PC-9 (cell line): ENCODE results near the gene GAB2. TPM values are rescaled to one million over a fixed set of nuclear protein-coding genes. Genes with fewer than 3 reads are reported as not detected.

ENCODE experiments used
- BruUV-seq: library from RNA; stranded (reverse); fragments of 400-500 nt; replicated peaks from 2 replicates; lab custom pipeline; 2021; lab: Mats Ljungman, UMichigan
- CTCF ChIA-PET: fragments of 300-600 bp; sonication (Branson Sonifier 250); formaldehyde crosslinking; loops from one replicate; lab custom pipeline; 2022; ENCODE audit warnings: antibody characterized with exemption; lab: Charles Lee
- POLR2A ChIA-PET: fragments of 300-600 bp; sonication (Branson Sonifier 250); formaldehyde crosslinking; loops from one replicate; lab custom pipeline; 2022; ENCODE audit warnings: antibody characterized with exemption; ENCODE audit not compliant: unreplicated experiment; lab: Charles Lee
- DNase-seq, 2 experiments: peaks; one replicate each; pipeline versions ENCODE4 v3.0.0 to v3.0.0-alpha.2; 2015 to 2022; ENCODE audit warnings: mixed read lengths in 1 of 2
- H2AFZ ChIP-seq: fragments of 200-600 bp; sonication (generic); 2 replicates; pipeline ENCODE4 v1.8.1; 2017; ENCODE audit warnings: antibody characterized with exemption
- H3F3A ChIP-seq: fragments of 200-600 bp; sonication (generic); 2 replicates; pipeline ENCODE4 v1.8.1; 2017; ENCODE audit warnings: antibody characterized with exemption, mild to moderate bottlenecking, low read depth; ENCODE audit not compliant: insufficient read depth
- H3K27ac ChIP-seq: fragments of 200-600 bp; sonication (generic); 2 replicates; pipeline ENCODE4 v1.6.1; 2016; ENCODE audit warnings: mixed run types
- H3K27me3 ChIP-seq: fragments of 200-600 bp; sonication (generic); 2 replicates; pipeline ENCODE4 v1.6.1; 2016; ENCODE audit warnings: low read depth, mixed run types; ENCODE audit not compliant: insufficient read depth
- H3K36me3 ChIP-seq: fragments of 200-600 bp; sonication (generic); 2 replicates; pipeline ENCODE4 v1.6.1; 2016; ENCODE audit warnings: low read depth, mixed run types
- H3K4me1 ChIP-seq: fragments of 200-600 bp; sonication (generic); replicated peaks from 2 replicates; pipeline ENCODE4 v1.6.1; 2016; ENCODE audit warnings: mixed run types; ENCODE audit not compliant: insufficient read depth
- H3K4me2 ChIP-seq: fragments of 200-600 bp; sonication (generic); 2 replicates; pipeline ENCODE4 v1.6.1; 2017; ENCODE audit warnings: mixed run types
- H3K4me3 ChIP-seq: fragments of 200-600 bp; sonication (generic); 2 replicates; pipeline ENCODE4 v1.6.1; 2016; ENCODE audit warnings: mixed run types
- H3K79me2 ChIP-seq: fragments of 200-600 bp; sonication (generic); 2 replicates; pipeline ENCODE4 v1.6.1; 2017; ENCODE audit warnings: low read depth, mixed run types
- H3K9me2 ChIP-seq: fragments of 200-600 bp; sonication (generic); 2 replicates; pipeline ENCODE4 v1.8.1; 2017; ENCODE audit warnings: mild to moderate bottlenecking; ENCODE audit not compliant: insufficient read depth
- H3K9me3 ChIP-seq: fragments of 200-600 bp; sonication (generic); 2 replicates; pipeline ENCODE4 v1.8.1; 2016; ENCODE audit warnings: low read depth; ENCODE audit not compliant: insufficient read depth
- H4K20me1 ChIP-seq: fragments of 200-600 bp; sonication (generic); 2 replicates; pipeline ENCODE4 v1.8.1; 2017; ENCODE audit not compliant: insufficient read depth
- CTCF ChIP-seq: fragments of 200-600 bp; sonication (generic); conservative IDR thresholded peaks from 2 replicates; pipeline ENCODE4 v1.6.1; 2017; ENCODE audit warnings: mixed run types, antibody characterized with exemption, mild to moderate bottlenecking, moderate library complexity
- EZH2 ChIP-seq: fragments of 200-600 bp; sonication (generic); IDR thresholded peaks from 2 replicates; pipeline ENCODE4 v1.8.0; 2017; ENCODE audit warnings: antibody characterized with exemption, low read depth
- intact Hi-C: fragments of 100-400 bp; cut with micrococcal nuclease; formaldehyde crosslinking; loops from one replicate; pipeline ENCODE4 v1.10.0; 2022; ENCODE audit not compliant: unreplicated experiment
- total RNA-seq: library from RNA; stranded (reverse); gene quantifications from 2 replicates; pipeline ENCODE4 v1.2.3, GENCODE V29; 2021

The GAB2 gene
- total RNA-seq, 1 experiment from 2014 or later: 17.5 TPM

GRCh38 chr11:78446210-78446609, 28.6 kb upstream of the GAB2 start:
- Histone ChIP-seq H3K27me3 (no peaks in the 10 kb centered on the region), H4K20me1 (no peaks in the 10 kb centered on the region), H2AFZ (no peak overlapping the region), H3K9me2 (no peaks in the 10 kb centered on the region), H3K36me3 (no peaks in the 10 kb centered on the region), H3K79me2 (no peaks in the 10 kb centered on the region), H3K9me3 (no peaks in the 10 kb centered on the region), H3K27ac (no peak overlapping the region), H3K4me2 (no peak overlapping the region), H3F3A (peaks cover 7% of the 10 kb centered on the region), H3K4me3 (no peak overlapping the region), H3K4me1 (0 out of 2 replicates have a peak, but pooled peaks cover 8% of the 10 kb centered on the region)
- TF ChIP-seq EZH2: no peak
- TF ChIP-seq CTCF: no peak
- DNase-seq: no peak
- no TSS peak for BruUV-seq
- CTCF ChIA-PET: no interaction called here
- POLR2A ChIA-PET: interaction anchor here (0.8 kb wide), 1 partner anchor 11 kb away, joined by 7 read pairs; no protein-coding TSS in a partner anchor
- intact Hi-C loops: no loop called here

GRCh38 chr11:78444726-78445125, 27.1 kb upstream of the GAB2 start:
- intact Hi-C loops: no loop called here
- Histone ChIP-seq H3K9me3 (no peaks in the 10 kb centered on the region), H3K9me2 (no peaks in the 10 kb centered on the region), H3K4me1 (0 out of 2 replicates have a peak, but pooled peaks cover 8% of the 10 kb centered on the region), H3K27ac (no peak overlapping the region), H3F3A (peaks cover 7% of the 10 kb centered on the region), H2AFZ (no peak overlapping the region), H3K27me3 (no peaks in the 10 kb centered on the region), H3K79me2 (no peaks in the 10 kb centered on the region), H3K4me3 (no peak overlapping the region), H4K20me1 (no peaks in the 10 kb centered on the region), H3K36me3 (no peaks in the 10 kb centered on the region), H3K4me2 (no peak overlapping the region)
- ChIA-PET CTCF (no interaction called here), POLR2A (no interaction called here)
- DNase-seq: no peak
- no peak for TF ChIP-seq CTCF
- TF ChIP-seq EZH2: no peak
- no TSS peak for BruUV-seq

GRCh38 chr11:78441956-78442355, 24.3 kb upstream of the GAB2 start:
- no peak overlapping the region for H3K27ac ChIP-seq
- no peaks in the 10 kb centered on the region for H3K9me3 ChIP-seq
- no peaks in the 10 kb centered on the region for H3K27me3 ChIP-seq
- POLR2A ChIA-PET: no interaction called here
- DNase-seq: no peak
- no peaks in the 10 kb centered on the region for H3K9me2 ChIP-seq
- CTCF ChIA-PET: no interaction called here
- H3F3A ChIP-seq: peaks cover 3% of the 10 kb centered on the region
- H3K4me2 ChIP-seq: no peak overlapping the region
- H4K20me1 ChIP-seq: no peaks in the 10 kb centered on the region
- BruUV-seq: no TSS peak
- TF ChIP-seq CTCF (no peak), EZH2 (no peak)
- H3K36me3 ChIP-seq: no peaks in the 10 kb centered on the region
- intact Hi-C loops: no loop called here
- no peaks in the 10 kb centered on the region for H3K79me2 ChIP-seq
- H3K4me1 ChIP-seq: 0 out of 2 replicates have a peak, but pooled peaks cover 8% of the 10 kb centered on the region
- H2AFZ ChIP-seq: no peak overlapping the region
- no peak overlapping the region for H3K4me3 ChIP-seq
